ENCODE results near the gene FAM25G. TPM values are rescaled to one million over a fixed set of nuclear protein-coding genes. Genes with fewer than 3 reads are reported as not detected.
A peak's percentile ranks its signal among the peaks of the same experiment; 100 is the strongest.
"Not testable (repeated sequence)": the region's sequence is repeated elsewhere in the genome, so short reads cannot be mapped to it uniquely, and the experiment has no call there.

The FAM25G gene
- total RNA-seq (2021) (not detected in 3 replicates), Bru-seq, nascent RNA (percentile 15 among the genes with signal in this experiment)
- long read RNA-seq, experiment 1: 0 reads
- long read RNA-seq, experiment 2: 0 reads
- long read RNA-seq, experiment 3: 0 reads

GRCh38 chr10:47491600-47491999 is at the start of gene FAM25G:
Gene FAM25G (minus strand): TSS chr10:47491700. CDS start chr10:47491674, 26 bp downstream.
- H3K4me1 Mint-ChIP-seq; H3K9me3 Mint-ChIP-seq; POLR2A ChIA-PET; ATAC-seq; H3K36me3 Mint-ChIP-seq; CTCF ChIA-PET; H3K27ac Mint-ChIP-seq; H3K4me3 Mint-ChIP-seq; DNase-seq (ENCODE audit: low spot score); H3K27me3 Mint-ChIP-seq (ENCODE audit: low read depth): not testable (repeated sequence)

GRCh38 chr10:47536430-47536829 is 44.9 kb upstream of the FAM25G start:
- DNase-seq (ENCODE audit: low spot score); CTCF ChIA-PET; H3K27me3 Mint-ChIP-seq (ENCODE audit: low read depth); H3K4me1 Mint-ChIP-seq; H3K27ac Mint-ChIP-seq; H3K36me3 Mint-ChIP-seq; H3K4me3 Mint-ChIP-seq; H3K9me3 Mint-ChIP-seq; POLR2A ChIA-PET; ATAC-seq: not testable (repeated sequence)

- CTCF ChIA-PET, H3K27ac Mint-ChIP-seq, ATAC-seq: not testable (repeated sequence)
Measured at GRCh38 chr10:47523475-47523874, 32.0 kb upstream of the FAM25G start, which contains the start of gene AGAP9. Gene AGAP9 (minus strand): TSS chr10:47523638. CDS start chr10:47523526, 112 bp downstream.

GRCh38 chr10:47502313-47502712 is 10.8 kb upstream of the FAM25G start:
- H3K4me1 Mint-ChIP-seq; DNase-seq (ENCODE audit: low spot score); H3K36me3 Mint-ChIP-seq; H3K4me3 Mint-ChIP-seq; ATAC-seq; H3K9me3 Mint-ChIP-seq; H3K27ac Mint-ChIP-seq; POLR2A ChIA-PET; H3K27me3 Mint-ChIP-seq (ENCODE audit: low read depth); CTCF ChIA-PET: not testable (repeated sequence)

More at GRCh38 chr10:47523475-47523874, 32.0 kb upstream of the FAM25G start, which contains the start of gene AGAP9:
- H3K36me3 Mint-ChIP-seq; H3K9me3 Mint-ChIP-seq; H3K4me3 Mint-ChIP-seq; H3K4me1 Mint-ChIP-seq; POLR2A ChIA-PET; H3K27me3 Mint-ChIP-seq (ENCODE audit: low read depth); DNase-seq (ENCODE audit: low spot score): not testable (repeated sequence)

- H3K36me3 Mint-ChIP-seq; H3K4me1 Mint-ChIP-seq; H3K27me3 Mint-ChIP-seq (ENCODE audit: low read depth); H3K27ac Mint-ChIP-seq; H3K4me3 Mint-ChIP-seq; DNase-seq (ENCODE audit: low spot score); CTCF ChIA-PET; ATAC-seq; H3K9me3 Mint-ChIP-seq; POLR2A ChIA-PET: not testable (repeated sequence)
Measured at GRCh38 chr10:47494226-47494625, 2.7 kb upstream of the FAM25G start.

GRCh38 chr10:47489630-47490029 is 1.9 kb downstream of the FAM25G start:
- H3K27me3 Mint-ChIP-seq (ENCODE audit: low read depth); POLR2A ChIA-PET; H3K27ac Mint-ChIP-seq; ATAC-seq; H3K4me1 Mint-ChIP-seq; H3K9me3 Mint-ChIP-seq; CTCF ChIA-PET; H3K36me3 Mint-ChIP-seq; DNase-seq (ENCODE audit: low spot score); H3K4me3 Mint-ChIP-seq: not testable (repeated sequence)

GRCh38 chr10:47485943-47486342 is 5.6 kb downstream of the FAM25G start:
- H3K36me3 Mint-ChIP-seq; H3K27me3 Mint-ChIP-seq (ENCODE audit: low read depth); CTCF ChIA-PET; ATAC-seq; H3K27ac Mint-ChIP-seq; POLR2A ChIA-PET; H3K9me3 Mint-ChIP-seq; H3K4me3 Mint-ChIP-seq; DNase-seq (ENCODE audit: low spot score); H3K4me1 Mint-ChIP-seq: not testable (repeated sequence)

GRCh38 chr10:47484786-47485185 is 6.7 kb downstream of the FAM25G start:
- POLR2A ChIA-PET; ATAC-seq; DNase-seq (ENCODE audit: low spot score); CTCF ChIA-PET; H3K4me1 Mint-ChIP-seq; H3K36me3 Mint-ChIP-seq; H3K27me3 Mint-ChIP-seq (ENCODE audit: low read depth); H3K27ac Mint-ChIP-seq; H3K9me3 Mint-ChIP-seq; H3K4me3 Mint-ChIP-seq: not testable (repeated sequence)

- H3K27me3 Mint-ChIP-seq (ENCODE audit: low read depth); ATAC-seq; H3K4me3 Mint-ChIP-seq; H3K4me1 Mint-ChIP-seq; DNase-seq (ENCODE audit: low spot score); H3K9me3 Mint-ChIP-seq; H3K27ac Mint-ChIP-seq; POLR2A ChIA-PET; H3K36me3 Mint-ChIP-seq; CTCF ChIA-PET: not testable (repeated sequence)
Measured at GRCh38 chr10:47483923-47484322, 7.6 kb downstream of the FAM25G start, which contains the start of gene ANXA8. Gene ANXA8 (minus strand): TSS chr10:47484115. CDS start chr10:47483933, 182 bp downstream.

- ATAC-seq; H3K36me3 Mint-ChIP-seq; POLR2A ChIA-PET; H3K4me1 Mint-ChIP-seq; CTCF ChIA-PET; H3K27me3 Mint-ChIP-seq (ENCODE audit: low read depth); H3K4me3 Mint-ChIP-seq; H3K9me3 Mint-ChIP-seq; DNase-seq (ENCODE audit: low spot score); H3K27ac Mint-ChIP-seq: not testable (repeated sequence)
Measured at GRCh38 chr10:47482367-47482766, 9.1 kb downstream of the FAM25G start.

- H3K27ac Mint-ChIP-seq; H3K4me3 Mint-ChIP-seq; ATAC-seq; H3K9me3 Mint-ChIP-seq; H3K36me3 Mint-ChIP-seq; CTCF ChIA-PET; H3K4me1 Mint-ChIP-seq; DNase-seq (ENCODE audit: low spot score); POLR2A ChIA-PET; H3K27me3 Mint-ChIP-seq (ENCODE audit: low read depth): not testable (repeated sequence)
Measured at GRCh38 chr10:47481768-47482181, 9.7 kb downstream of the FAM25G start.

- H3K27me3 Mint-ChIP-seq (ENCODE audit: low read depth); H3K4me3 Mint-ChIP-seq; H3K36me3 Mint-ChIP-seq; H3K4me1 Mint-ChIP-seq; DNase-seq (ENCODE audit: low spot score); POLR2A ChIA-PET; H3K27ac Mint-ChIP-seq; H3K9me3 Mint-ChIP-seq; CTCF ChIA-PET: not testable (repeated sequence)
- peak; percentile 58 for ATAC-seq
Measured at GRCh38 chr10:47481182-47481766, 10.2 kb downstream of the FAM25G start.

GRCh38 chr10:47480133-47480532 is 11.4 kb downstream of the FAM25G start:
- H3K36me3 Mint-ChIP-seq; CTCF ChIA-PET; DNase-seq (ENCODE audit: low spot score); H3K27ac Mint-ChIP-seq; H3K4me1 Mint-ChIP-seq; H3K4me3 Mint-ChIP-seq; POLR2A ChIA-PET; H3K27me3 Mint-ChIP-seq (ENCODE audit: low read depth); H3K9me3 Mint-ChIP-seq: not testable (repeated sequence)
- ATAC-seq: peak; percentile 37

All from WTC11 (cell line).